G401 (cell line): ENCODE measurements around the gene CD68. TPM values are rescaled to one million over a fixed set of nuclear protein-coding genes. Genes with fewer than 3 reads are reported as not detected.

Experiments used
- total RNA-seq: library from RNA; depleted of rRNA; stranded (reverse); fragments of >200 nt; shearing (Covaris generic); gene quantifications from 2 replicates; pipeline ENCODE4 v1.2.3, GENCODE V29; 2014; rRNA removed

Gene CD68
- total RNA-seq, 1 experiment from 2014 or later = 119 TPM

Other genes with a start within 250 kb of the CD68 start
- 0.61 TPM in 1 of 2 replicates, not detected in the other for gene ACAP1, start 243.1 kb upstream of the CD68 start, total RNA-seq
- 12.0 and 14.3 TPM in 2 replicates for gene KCTD11, start 227.5 kb upstream of the CD68 start, total RNA-seq
- gene TMEM95, start 224.5 kb upstream of the CD68 start, total RNA-seq = not detected in 2 replicates
- gene TNK1, start 198.5 kb upstream of the CD68 start, total RNA-seq = not detected in 2 replicates
- 7.9 and 8.3 TPM in 2 replicates for gene PLSCR3, start 185.1 kb upstream of the CD68 start, total RNA-seq
- gene TMEM256, start 175.5 kb upstream of the CD68 start, total RNA-seq = 200 and 369 TPM in 2 replicates
- 5.5 and 6.8 TPM in 2 replicates for gene NLGN2, start 171.8 kb upstream of the CD68 start, total RNA-seq
- gene SPEM1, start 159.3 kb upstream of the CD68 start, total RNA-seq = not detected in 2 replicates
- gene SPEM2, start 154.0 kb upstream of the CD68 start, total RNA-seq = not detected in 2 replicates
- not detected in 2 replicates for gene SPEM3, start 150.8 kb upstream of the CD68 start, total RNA-seq
- 4.6 and 4.9 TPM in 2 replicates for gene TMEM102, start 144.2 kb upstream of the CD68 start, total RNA-seq
- gene FGF11, start 140.1 kb upstream of the CD68 start, total RNA-seq = 20.4 and 24.2 TPM in 2 replicates
- 7.6 and 24.0 TPM in 2 replicates for gene CHRNB1, start 134.6 kb upstream of the CD68 start, total RNA-seq
- 4.1 and 4.4 TPM in 2 replicates for gene ZBTB4, start 100.0 kb upstream of the CD68 start, total RNA-seq
- not detected in 2 replicates for gene SLC35G6, start 98.2 kb upstream of the CD68 start, total RNA-seq
- 52.7 and 52.8 TPM in 2 replicates for gene POLR2A, start 95.3 kb upstream of the CD68 start, total RNA-seq
- gene TNFSF12, start 30.6 kb upstream of the CD68 start, total RNA-seq = not detected in 2 replicates
- 1.5 TPM in 1 of 2 replicates, not detected in the other for gene TNFSF13, start 20.9 kb upstream of the CD68 start, total RNA-seq
- 157 and 182 TPM in 2 replicates for gene SENP3, start 17.7 kb upstream of the CD68 start, total RNA-seq
- gene MPDU1, start 4.2 kb downstream of the CD68 start, total RNA-seq = 151 and 157 TPM in 2 replicates
- gene SOX15, start 10.5 kb downstream of the CD68 start, total RNA-seq = 6.8 and 12.1 TPM in 2 replicates
- gene FXR2, start 35.3 kb downstream of the CD68 start, total RNA-seq = 75.9 and 88.0 TPM in 2 replicates
- 70.2 and 96.9 TPM in 2 replicates for gene SAT2, start 48.2 kb downstream of the CD68 start, total RNA-seq
- gene SHBG, start 50.5 kb downstream of the CD68 start, total RNA-seq = not detected in 2 replicates
- not detected in 2 replicates for gene ATP1B2, start 71.3 kb downstream of the CD68 start, total RNA-seq
- gene TP53, start 107.9 kb downstream of the CD68 start, total RNA-seq = 23.5 and 26.4 TPM in 2 replicates
- gene WRAP53, start 108.8 kb downstream of the CD68 start, total RNA-seq = 27.2 and 33.5 TPM in 2 replicates
- gene EFNB3, start 125.6 kb downstream of the CD68 start, total RNA-seq = 13.1 and 16.8 TPM in 2 replicates
- 0.03 TPM in 1 of 2 replicates, not detected in the other for gene DNAH2, start 138.1 kb downstream of the CD68 start, total RNA-seq